B cell (primary cell): Measurements from ENCODE around the gene SLC4A4. TPM values are rescaled to one million over a fixed set of nuclear protein-coding genes. Genes with fewer than 3 reads are reported as not detected.

Experiments used
- ATAC-seq: fragments of 200-7000 bp; cut with Tn5 transposase; one replicate; pipeline ENCODE4 v1.10.0; 2021; ENCODE audit warnings: low read depth, mild to moderate bottlenecking, moderate number of reproducible peaks, moderate library complexity
- CTCF ChIA-PET: fragments of 350-600 bp; sonication (Branson Sonifier 250); formaldehyde crosslinking; loops from one replicate; lab custom pipeline; 2021; ENCODE audit warnings: antibody characterized with exemption, inconsistent platforms; lab: Charles Lee
- POLR2A ChIA-PET: fragments of 350-600 bp; sonication (Branson Sonifier 250); formaldehyde crosslinking; loops from one replicate; lab custom pipeline; 2021; ENCODE audit warnings: antibody characterized with exemption; lab: Charles Lee
- DNase-seq: peaks from one replicate; pipeline ENCODE4 v3.0.0; 2013
- H2AFZ ChIP-seq: 2 replicates; pipeline ENCODE4 v1.6.1; 2012; ENCODE audit warnings: mild to moderate bottlenecking, low read depth, low read length; ENCODE audit not compliant: insufficient read depth, poor library complexity, severe bottlenecking
- H3K27ac ChIP-seq, 2 donors: 1 replicate in 1 of 2; 2 replicates in 1 of 2; pipeline ENCODE4 v1.5.1; 2012 to 2013; ENCODE audit warnings: low read length in 2 of 2, mild to moderate bottlenecking in 2 of 2, moderate library complexity in 1 of 2
- H3K27me3 ChIP-seq, 4 experiments: fragments of 200-600 bp in 1 of 4; sonication (generic) in 1 of 4; replicated peaks in 1 of 4; 1 replicate in 2 of 4; 2 replicates in 2 of 4; pipeline versions ENCODE4 v1.6.1 to v1.7.0; 2013 to 2016; ENCODE audit warnings: low read length in 3 of 4, mild to moderate bottlenecking in 2 of 4, mixed read lengths in 1 of 4, moderate library complexity in 1 of 4; ENCODE audit not compliant: insufficient read depth in 4 of 4, control insufficient read depth in 3 of 4; ENCODE audit errors: control extremely low read depth in 1 of 4
- H3K36me3 ChIP-seq, 2 experiments: replicated peaks in 1 of 2; 1 replicate in 1 of 2; 2 replicates in 1 of 2; pipeline versions ENCODE4 v1.6.1 to v1.7.1; 2013; ENCODE audit warnings: low read length in 1 of 2; ENCODE audit not compliant: insufficient read depth in 2 of 2, control insufficient read depth in 1 of 2; ENCODE audit errors: control extremely low read depth in 1 of 2, extremely low read depth in 1 of 2
- H3K4me1 ChIP-seq, 2 donors: fragments of 200-600 bp in 1 of 2; sonication (generic) in 1 of 2; 1 replicate in 1 of 2; 2 replicates in 1 of 2; pipeline versions ENCODE4 v1.5.1 to v1.6.1; 2013 to 2017; ENCODE audit warnings: low read length in 2 of 2; ENCODE audit not compliant: control insufficient read depth in 2 of 2, insufficient read depth in 2 of 2
- H3K4me2 ChIP-seq: replicated peaks from 2 replicates; pipeline ENCODE3; 2012; ENCODE audit warnings: mild to moderate bottlenecking, low read depth, low read length; ENCODE audit not compliant: poor library complexity, severe bottlenecking
- H3K4me3 ChIP-seq, 5 experiments: fragments of 200-600 bp in 1 of 5; sonication (generic) in 1 of 5; 1 replicate in 3 of 5; 2 replicates in 2 of 5; pipeline versions ENCODE4 v1.5.1 to v1.7.0; 2011 to 2016; ENCODE audit warnings: low read length in 4 of 5, mild to moderate bottlenecking in 4 of 5, low read depth in 2 of 5, control low read depth in 1 of 5, moderate library complexity in 1 of 5; ENCODE audit not compliant: insufficient read depth in 1 of 5; ENCODE audit errors: control extremely low read depth in 1 of 5, extremely low read depth in 1 of 5
- H3K79me2 ChIP-seq: fragments of 200-600 bp; sonication (generic); one replicate; pipeline ENCODE4 v1.6.0; 2016; ENCODE audit warnings: low read length; ENCODE audit not compliant: control insufficient read depth, insufficient read depth
- H3K9ac ChIP-seq: fragments of 200-600 bp; sonication (generic); 2 replicates; pipeline ENCODE4 v1.6.1; 2017; ENCODE audit warnings: mild to moderate bottlenecking, low read length, moderate library complexity
- H3K9me3 ChIP-seq, 3 donors: one replicate each; pipeline versions ENCODE4 v1.6.1 to v1.7.1; 2013; ENCODE audit warnings: low read length in 2 of 3; ENCODE audit not compliant: control insufficient read depth in 2 of 3, insufficient read depth in 1 of 3; ENCODE audit errors: control extremely low read depth in 1 of 3
- H4K20me1 ChIP-seq: 2 replicates; pipeline ENCODE4 v1.6.0; 2012; ENCODE audit warnings: mild to moderate bottlenecking, low read length; ENCODE audit not compliant: insufficient read depth, control insufficient read depth, poor library complexity, severe bottlenecking
- H3K27ac Mint-ChIP-seq: one replicate; pipeline ENCODE4 v1.8.0; 2021; ENCODE audit warnings: mixed read lengths
- H3K27me3 Mint-ChIP-seq: one replicate; pipeline ENCODE4 v1.8.0; 2021; ENCODE audit warnings: mixed read lengths
- H3K4me1 Mint-ChIP-seq: one replicate; pipeline ENCODE4 v1.8.0; 2021; ENCODE audit warnings: mixed read lengths
- H3K4me3 Mint-ChIP-seq: one replicate; pipeline ENCODE4 v1.8.0; 2021; ENCODE audit warnings: mixed read lengths
- H3K9me3 Mint-ChIP-seq: one replicate; pipeline ENCODE4 v1.8.0; 2022; ENCODE audit warnings: mixed read lengths; ENCODE audit not compliant: insufficient read depth
- EZH2 ChIP-seq: IDR thresholded peaks from 2 replicates; pipeline ENCODE4 v1.6.1; 2012; ENCODE audit warnings: borderline replicate concordance, low read depth, mild to moderate bottlenecking, moderate library complexity, low read length; ENCODE audit not compliant: insufficient read depth, poor library complexity, severe bottlenecking
- whole genome bisulfite sequencing: methylation state at CpG from one replicate; pipeline ENCODE4 v1.1.5; 2013; ENCODE audit warnings: missing lambda C conversion rate; ENCODE audit not compliant: insufficient coverage; 5-methylcytosine and 5-hydroxymethylcytosine counted together
- intact Hi-C: fragments of 100-400 bp; cut with micrococcal nuclease; formaldehyde crosslinking; loops from one replicate; pipeline ENCODE4 v1.10.0; 2022
- polyA plus RNA-seq: library from polyadenylated mRNA; depleted of rRNA; stranded (reverse); fragments of >200 nt; gene quantifications from 2 replicates; pipeline ENCODE4 v1.2.3, GENCODE V29; 2012
- total RNA-seq, 2 donors: library from RNA; stranded (reverse); fragments of 120-200 nt in 1 of 2; gene quantifications; 1 replicate in 1 of 2; 2 replicates in 1 of 2; pipeline versions ENCODE4 v1.2.3 to v1.2.4, GENCODE V29; 2013 to 2022
- TF ChIP-seq, protein P1 (sequence below): fragments of 200-600 bp; IDR thresholded peaks from one replicate; pipeline ENCODE4 v1.8.0; 2022; ENCODE audit warnings: antibody characterized with exemption, mild to moderate bottlenecking

The SLC4A4 gene
- total and polyA plus RNA-seq, 2 donors (not counting 1 experiment from before 2014, with no cell fraction given), result not detected

DNA sequence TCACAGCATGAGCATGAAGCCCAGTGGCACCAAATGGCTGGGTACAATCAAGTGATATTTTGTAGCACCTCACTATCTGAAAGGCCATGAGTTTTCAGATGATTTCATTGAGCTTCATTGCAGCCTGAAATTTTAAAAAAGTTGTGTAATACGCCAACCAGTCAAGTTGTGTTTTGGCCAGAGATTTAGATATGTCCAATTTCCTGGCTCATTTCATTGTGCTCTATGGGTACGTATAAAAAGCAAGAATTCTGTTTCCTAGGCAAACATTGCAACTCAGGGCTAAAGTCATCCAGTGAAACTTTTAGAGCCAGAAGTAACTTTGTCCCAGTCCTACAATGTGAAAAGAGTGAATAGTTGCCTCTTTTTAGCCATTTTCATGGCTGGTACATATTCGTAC, 232.5 kb downstream of the SLC4A4 start:
- ChIA-PET CTCF (no interaction called here), POLR2A (no interaction called here)
- no peak overlapping the region for H3K4me3 ChIP-seq
- ATAC-seq, result no peak
- DNase-seq, result no peak
- H3K79me2 ChIP-seq, result no peaks in the 10 kb centered on the region
- H2AFZ ChIP-seq, result no peak overlapping the region
- no peak overlapping the region for H3K4me2 ChIP-seq
- no peaks in the 10 kb centered on the region for H3K9me3 ChIP-seq
- H3K27me3 ChIP-seq, result no peaks in the 10 kb centered on the region
- no peaks in the 10 kb centered on the region for H3K4me1 ChIP-seq
- no peaks in the 10 kb centered on the region for H3K36me3 ChIP-seq
- 83% methylated on average over 1 of the region's 3 CpGs for WGBS
- H3K27ac ChIP-seq, result no peak overlapping the region
- H4K20me1 ChIP-seq, result no peaks in the 10 kb centered on the region
- no peak overlapping the region for H3K9ac ChIP-seq
- intact Hi-C loops, result no loop called here
- H3K27ac Mint-ChIP-seq, result no peak overlapping the region
- no peak overlapping the region for H3K4me3 Mint-ChIP-seq
- TF ChIP-seq, protein P1, sequence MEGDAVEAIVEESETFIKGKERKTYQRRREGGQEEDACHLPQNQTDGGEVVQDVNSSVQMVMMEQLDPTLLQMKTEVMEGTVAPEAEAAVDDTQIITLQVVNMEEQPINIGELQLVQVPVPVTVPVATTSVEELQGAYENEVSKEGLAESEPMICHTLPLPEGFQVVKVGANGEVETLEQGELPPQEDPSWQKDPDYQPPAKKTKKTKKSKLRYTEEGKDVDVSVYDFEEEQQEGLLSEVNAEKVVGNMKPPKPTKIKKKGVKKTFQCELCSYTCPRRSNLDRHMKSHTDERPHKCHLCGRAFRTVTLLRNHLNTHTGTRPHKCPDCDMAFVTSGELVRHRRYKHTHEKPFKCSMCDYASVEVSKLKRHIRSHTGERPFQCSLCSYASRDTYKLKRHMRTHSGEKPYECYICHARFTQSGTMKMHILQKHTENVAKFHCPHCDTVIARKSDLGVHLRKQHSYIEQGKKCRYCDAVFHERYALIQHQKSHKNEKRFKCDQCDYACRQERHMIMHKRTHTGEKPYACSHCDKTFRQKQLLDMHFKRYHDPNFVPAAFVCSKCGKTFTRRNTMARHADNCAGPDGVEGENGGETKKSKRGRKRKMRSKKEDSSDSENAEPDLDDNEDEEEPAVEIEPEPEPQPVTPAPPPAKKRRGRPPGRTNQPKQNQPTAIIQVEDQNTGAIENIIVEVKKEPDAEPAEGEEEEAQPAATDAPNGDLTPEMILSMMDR, result no peak
- TF ChIP-seq EZH2, result no peak
- H3K9me3 Mint-ChIP-seq, result no peaks in the 10 kb centered on the region
- no peaks in the 10 kb centered on the region for H3K27me3 Mint-ChIP-seq
- no peaks in the 10 kb centered on the region for H3K4me1 Mint-ChIP-seq

DNA sequence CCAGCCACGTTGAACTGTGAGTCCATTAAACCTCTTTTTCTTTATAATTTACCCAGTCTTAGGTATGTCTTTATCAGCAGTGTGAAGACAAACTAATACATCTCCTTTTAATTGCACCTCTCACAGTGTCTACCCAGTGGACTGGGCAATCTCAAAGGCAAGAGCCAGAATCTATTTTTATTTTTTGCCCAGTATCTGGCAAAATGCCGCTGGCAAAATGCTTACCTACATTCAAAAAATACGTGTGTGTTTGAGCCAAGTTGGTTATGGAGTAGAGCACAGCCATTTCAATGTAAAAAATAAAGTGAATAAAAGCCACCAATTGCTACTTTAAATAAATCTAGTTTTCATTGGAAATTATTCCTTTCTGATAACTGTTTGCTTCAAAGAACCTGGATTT, 245.2 kb downstream of the SLC4A4 start:
- no peak for DNase-seq
- H3K79me2 ChIP-seq, result no peaks in the 10 kb centered on the region
- no peaks in the 10 kb centered on the region for H3K4me1 ChIP-seq
- no CpG with 5 or more reads among the region's 3 CpGs for WGBS
- Mint-ChIP-seq H3K9me3 (peaks cover 7% of the 10 kb centered on the region), H3K4me1 (no peaks in the 10 kb centered on the region), H3K4me3 (no peak overlapping the region), H3K27ac (no peak overlapping the region), H3K27me3 (no peaks in the 10 kb centered on the region)
- no peaks in the 10 kb centered on the region for H4K20me1 ChIP-seq
- ChIA-PET POLR2A (no interaction called here), CTCF (no interaction called here)
- no peak overlapping the region for H3K27ac ChIP-seq
- no peak for ATAC-seq
- H3K36me3 ChIP-seq, result no peaks in the 10 kb centered on the region
- intact Hi-C loops, result no loop called here
- H3K4me3 ChIP-seq, result no peak overlapping the region
- H2AFZ ChIP-seq, result no peak overlapping the region
- no peaks in the 10 kb centered on the region for H3K9me3 ChIP-seq
- H3K27me3 ChIP-seq, result no peaks in the 10 kb centered on the region
- H3K4me2 ChIP-seq, result no peak overlapping the region
- TF ChIP-seq EZH2, result no peak
- TF ChIP-seq, protein P1, result no peak
- no peak overlapping the region for H3K9ac ChIP-seq
